Kidney (tissue), 14 donors: Measurements from ENCODE around the gene ABCC11. TPM values are rescaled to one million over a fixed set of nuclear protein-coding genes. Genes with fewer than 3 reads are reported as not detected.
A peak's percentile ranks its signal among the peaks of the same experiment; 100 is the strongest.

Experiments
- DNase-seq, 5 donors: peaks; one replicate each; pipeline ENCODE4 v3.0.0-alpha.2; 2013 to 2020
- FAIRE-seq: peaks from 2 replicates; lab custom pipeline; 2012; peaks lifted over from hg19 to GRCh38; lab: Jason Lieb, UNC
- H3K27ac ChIP-seq, 2 donors: one replicate each; pipeline ENCODE4 v1.7.0; 2013; ENCODE audit warnings: low read depth in 2 of 2, low read length in 2 of 2, inconsistent platforms in 1 of 2
- H3K27me3 ChIP-seq: one replicate; pipeline ENCODE4 v1.7.1; 2013; ENCODE audit warnings: low read length, inconsistent platforms; ENCODE audit not compliant: control insufficient read depth, insufficient read depth
- H3K36me3 ChIP-seq, 3 donors: one replicate each; pipeline versions ENCODE4 v1.7.0 to v1.7.1; 2013; ENCODE audit warnings: low read length in 3 of 3, control low read depth in 1 of 3, inconsistent platforms in 1 of 3; ENCODE audit not compliant: insufficient read depth in 3 of 3, control insufficient read depth in 2 of 3
- H3K4me1 ChIP-seq, 3 donors: one replicate each; pipeline versions ENCODE4 v1.7.0 to v1.7.1; 2013; ENCODE audit warnings: low read length in 3 of 3, inconsistent platforms in 1 of 3, low read depth in 1 of 3; ENCODE audit not compliant: control insufficient read depth in 2 of 3, insufficient read depth in 2 of 3
- H3K4me3 ChIP-seq, 3 donors: one replicate each; pipeline versions ENCODE4 v1.7.0 to v1.8.1; 2013; ENCODE audit warnings: low read length in 3 of 3, control low read depth in 1 of 3, inconsistent platforms in 1 of 3
- H3K9ac ChIP-seq, 3 donors: one replicate each; pipeline versions ENCODE4 v1.7.0 to v1.7.1; 2013; ENCODE audit warnings: low read length in 3 of 3, control low read depth in 1 of 3, inconsistent platforms in 1 of 3
- H3K9me3 ChIP-seq, 3 donors: one replicate each; pipeline versions ENCODE4 v1.7.0 to v1.7.1; 2013; ENCODE audit warnings: low read length in 3 of 3, control low read depth in 1 of 3, inconsistent platforms in 1 of 3; ENCODE audit not compliant: control insufficient read depth in 2 of 3, insufficient read depth in 1 of 3
- CTCF ChIP-seq: IDR thresholded peaks from 3 replicates; pipeline ENCODE4 v1.5.1; 2012; ENCODE audit warnings: mild to moderate bottlenecking, moderate library complexity, borderline replicate concordance; ENCODE audit not compliant: insufficient read depth; ENCODE audit errors: extremely low read depth
- intact Hi-C: fragments of 100-400 bp; cut with DNase I; formaldehyde crosslinking; loops from one replicate; pipeline ENCODE4 v1.11.1; 2022
- polyA plus RNA-seq: library from polyadenylated mRNA; stranded (reverse); fragments of 350-450 nt; fragmentation: Illumina TruSeq; extraction: RNeasy Lipid Tissue Mini Kit (QIAGEN cat#74804); gene quantifications from one replicate; pipeline ENCODE4 v1.2.3, GENCODE V29; 2014; ENCODE audit warnings: low read depth, low replicate concordance; ENCODE audit not compliant: insufficient read depth
- total RNA-seq: library from RNA; stranded (reverse); fragmentation: NEBNext Ultra II Directional; extraction: Animal tissue kit (Norgen Biotek cat#: 25700); gene quantifications from one replicate; pipeline ENCODE4 v1.2.1, GENCODE V29; 2021
- donor health status: control.
- donor health status: control.
- donor health status: control.
- donor health status: control.
- donor health status: control.
- donor health status: DM: yes; HTN: yes; CAD: no.
- donor health status: Normal renal cell carcinoma (clear cell type).

Gene ABCC11
- total and polyA plus RNA-seq, 2 donors from 2014 or later, result 0.09 TPM; not detected in 1

- no peaks in the 10 kb centered on the region for H3K4me1 ChIP-seq
- H3K36me3 ChIP-seq, result no peaks in the 10 kb centered on the region
- peaks cover 2% of the 10 kb centered on the region for H3K27me3 ChIP-seq
- H3K9me3 ChIP-seq, result no peaks in the 10 kb centered on the region
- H3K4me3 ChIP-seq, result no peak overlapping the region
- DNase-seq (no peak), FAIRE-seq (no peak)
- no peak overlapping the region for H3K27ac ChIP-seq
- H3K9ac ChIP-seq, result no peak overlapping the region
- no peak for TF ChIP-seq CTCF
- intact Hi-C loops, result loop anchor here (10.0 kb wide), 1 partner anchor 1123 kb away; no protein-coding TSS in a partner anchor
Measured at GRCh38 chr16:48157302-48157701, 90.0 kb downstream of the ABCC11 start.

- no peak overlapping the region for H3K27ac ChIP-seq
- H3K4me3 ChIP-seq, result no peak overlapping the region
- intact Hi-C loops, result loop anchor here (10.0 kb wide), 1 partner anchor 1122 kb away; no protein-coding TSS in a partner anchor
- H3K4me1 ChIP-seq, result no peaks in the 10 kb centered on the region
- H3K36me3 ChIP-seq, result no peaks in the 10 kb centered on the region
- peak; percentile 76 to 91 (median 87) for DNase-seq
- H3K9ac ChIP-seq, result no peak overlapping the region
- H3K27me3 ChIP-seq, result peaks cover 2% of the 10 kb centered on the region
- no peak for FAIRE-seq
- H3K9me3 ChIP-seq, result no peaks in the 10 kb centered on the region
- peak; percentile 83 for TF ChIP-seq CTCF
Measured at GRCh38 chr16:48156790-48157209, 90.5 kb downstream of the ABCC11 start.

DNA sequence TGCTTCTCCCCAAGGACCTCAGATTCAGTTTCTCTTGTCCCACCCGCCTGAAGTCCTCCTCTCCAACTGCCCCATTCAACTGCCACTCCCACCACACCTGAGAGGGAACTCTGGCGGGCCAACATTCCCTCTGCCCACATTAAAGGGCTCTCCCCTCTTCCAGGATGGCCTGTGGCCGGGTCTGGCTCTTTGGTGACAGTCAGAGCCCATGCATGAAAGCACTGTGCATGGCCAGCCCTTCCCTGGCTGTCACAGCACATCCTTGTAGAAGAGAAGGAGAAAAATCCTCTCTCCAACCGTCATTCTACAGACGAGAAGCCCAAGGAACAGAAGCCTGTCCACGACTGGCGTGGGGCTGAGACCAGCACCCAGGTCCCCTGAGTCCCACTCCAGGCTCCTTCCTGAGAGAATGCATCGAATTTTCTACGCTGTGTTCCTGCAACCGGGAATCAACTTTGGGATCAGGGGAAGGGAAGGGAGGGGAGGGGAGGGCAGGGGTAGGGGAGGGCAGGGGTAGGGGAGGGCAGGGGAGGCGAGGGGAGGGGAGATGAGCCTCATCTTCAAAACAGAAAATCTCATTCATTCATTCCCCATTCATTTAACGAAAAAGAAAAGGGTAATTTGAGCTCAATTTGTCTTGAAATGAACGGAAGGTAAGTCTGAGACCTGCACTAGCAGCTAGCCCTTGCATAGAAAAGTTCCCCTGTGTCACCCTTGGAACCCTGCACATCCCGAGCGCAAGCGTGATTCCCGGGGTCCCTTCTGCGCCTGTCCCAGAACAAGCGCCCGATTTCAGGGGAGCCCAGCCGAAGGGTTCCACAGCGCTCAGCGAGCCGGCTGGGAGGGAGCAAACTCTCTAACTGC, 91.2 kb downstream of the ABCC11 start, which contains the start of gene ABCC12:
TSS of gene ABCC12 (minus strand) at position 68 of the 864 bp plus-strand sequence. CDS start 9,569 bp downstream, outside the sequence.
- TF ChIP-seq CTCF, result no peak
- intact Hi-C loops, result loop anchor here (10.0 kb wide), 1 partner anchor 1121 kb away; no protein-coding TSS in a partner anchor
- FAIRE-seq (no peak), DNase-seq (no peak)
- Histone ChIP-seq H3K27ac (no peak within 1 kb of the TSS), H3K9ac (no peak within 1 kb of the TSS), H3K4me1 (no peaks in the 10 kb centered on the region), H3K27me3 (peaks cover 2% of the 10 kb centered on the region), H3K9me3 (no peaks in the 10 kb centered on the region), H3K36me3 (no peaks in the 10 kb centered on the region), H3K4me3 (no peak within 1 kb of the TSS)
